HG03432 (cell line): ENCODE measurements around the gene KCTD11.
"Not testable (repeated sequence)": the region's sequence is repeated elsewhere in the genome, so short reads cannot be mapped to it uniquely, and the experiment has no call there.

Experiments
- ATAC-seq: cut with Tn5 transposase; IDR thresholded peaks from one replicate; pipeline ENCODE4 v1.9.1; 2021; ENCODE audit warnings: mild to moderate bottlenecking, moderate library complexity; ENCODE audit not compliant: unreplicated experiment

Gene KCTD11

DNA sequence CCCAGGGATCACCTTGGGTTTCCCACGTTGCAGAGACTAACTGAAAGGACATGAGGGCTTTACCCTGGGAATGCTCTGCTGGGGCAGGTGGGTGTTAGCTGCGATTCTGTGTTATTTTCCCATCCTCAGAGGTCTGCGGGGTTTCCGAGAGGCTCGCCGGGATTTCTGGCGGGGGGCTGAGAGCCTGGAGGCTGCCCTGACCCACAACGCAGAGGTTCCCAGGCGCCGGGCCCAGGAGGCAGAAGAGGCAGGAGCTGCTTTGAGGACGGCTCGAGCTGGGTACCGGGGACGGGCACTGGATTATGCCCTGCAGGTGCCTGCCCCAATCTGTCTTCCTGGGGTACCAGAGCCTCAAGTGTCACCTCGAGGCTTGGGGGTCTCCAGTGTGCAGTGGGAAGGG lies 8.7 kb upstream of the KCTD11 start:
- no peak for ATAC-seq

DNA sequence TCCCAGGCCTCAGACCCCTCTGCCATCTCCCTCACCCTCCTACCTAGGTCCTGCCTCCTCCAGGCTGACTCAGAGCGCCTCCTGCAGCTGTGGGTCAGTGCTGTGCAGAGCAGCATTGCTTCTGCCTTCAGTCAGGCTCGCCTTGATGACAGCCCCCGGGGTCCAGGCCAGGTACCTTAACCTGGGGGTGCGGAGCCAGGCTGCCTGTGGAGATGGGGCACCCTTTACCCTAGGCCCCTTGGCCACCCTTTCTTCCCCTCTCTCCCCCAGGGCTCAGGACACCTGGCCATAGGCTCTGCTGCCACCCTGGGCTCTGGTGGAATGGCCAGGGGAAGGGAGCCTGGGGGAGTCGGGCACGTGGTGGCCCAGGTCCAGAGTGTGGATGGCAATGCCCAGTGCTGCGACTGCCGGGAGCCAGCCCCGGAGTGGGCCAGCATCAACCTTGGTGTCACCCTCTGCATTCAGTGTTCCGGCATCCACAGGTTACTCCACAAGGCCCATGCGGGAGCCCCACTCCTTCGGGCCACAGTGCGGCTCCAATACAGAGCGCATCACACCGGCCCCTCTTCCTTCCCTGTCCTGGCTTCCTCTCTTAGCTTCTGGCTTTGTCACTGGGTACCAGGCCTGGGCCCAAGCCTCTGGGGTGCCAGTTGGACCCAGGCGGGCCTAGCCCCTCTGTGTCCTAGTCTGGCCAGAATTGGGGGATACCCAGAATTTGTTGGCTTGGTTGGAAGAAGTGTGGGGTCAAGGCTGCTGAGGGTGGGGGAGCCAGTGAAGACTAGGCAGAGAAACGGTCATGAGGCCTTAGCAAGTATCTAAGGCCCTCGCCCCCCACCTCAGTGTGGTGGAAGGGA lies 5.0 kb upstream of the KCTD11 start:
- ATAC-seq, result no peak

DNA sequence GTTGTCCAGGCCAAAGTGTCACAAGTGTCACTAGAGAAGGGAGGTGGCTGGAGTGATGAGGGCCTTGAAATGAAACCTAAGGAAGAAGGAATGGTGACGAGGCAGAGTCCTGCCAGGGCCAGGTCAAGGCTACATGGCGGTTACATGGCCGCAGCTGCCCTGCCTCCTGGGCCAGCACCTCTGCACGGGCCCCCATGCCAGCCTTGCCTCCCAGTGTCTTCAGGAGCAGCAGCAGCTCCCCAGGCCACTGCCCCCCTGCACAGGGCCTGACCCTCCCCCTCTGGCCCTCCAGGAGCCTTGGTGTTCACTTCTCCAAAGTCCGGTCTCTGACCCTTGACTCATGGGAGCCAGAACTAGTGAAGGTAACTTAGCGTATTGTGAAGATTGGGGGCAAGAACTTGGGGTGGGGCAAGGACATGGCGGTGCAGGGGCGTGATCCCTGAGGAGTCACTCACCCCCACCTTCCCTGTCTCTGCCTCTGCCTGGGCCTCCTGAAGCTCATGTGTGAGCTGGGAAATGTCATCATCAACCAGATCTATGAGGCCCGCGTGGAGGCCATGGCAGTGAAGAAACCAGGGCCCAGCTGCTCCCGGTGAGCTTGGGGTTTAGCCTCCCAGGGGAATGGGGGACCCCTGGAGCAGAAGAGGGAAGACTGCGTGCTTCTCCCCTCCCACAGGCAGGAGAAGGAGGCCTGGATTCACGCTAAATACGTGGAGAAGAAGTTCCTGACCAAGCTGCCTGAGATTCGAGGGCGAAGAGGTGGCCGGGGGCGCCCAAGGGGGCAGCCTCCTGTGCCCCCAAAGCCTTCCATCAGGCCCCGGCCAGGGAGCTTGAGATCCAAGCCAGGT lies 4.1 kb upstream of the KCTD11 start:
- ATAC-seq, result no peak

DNA sequence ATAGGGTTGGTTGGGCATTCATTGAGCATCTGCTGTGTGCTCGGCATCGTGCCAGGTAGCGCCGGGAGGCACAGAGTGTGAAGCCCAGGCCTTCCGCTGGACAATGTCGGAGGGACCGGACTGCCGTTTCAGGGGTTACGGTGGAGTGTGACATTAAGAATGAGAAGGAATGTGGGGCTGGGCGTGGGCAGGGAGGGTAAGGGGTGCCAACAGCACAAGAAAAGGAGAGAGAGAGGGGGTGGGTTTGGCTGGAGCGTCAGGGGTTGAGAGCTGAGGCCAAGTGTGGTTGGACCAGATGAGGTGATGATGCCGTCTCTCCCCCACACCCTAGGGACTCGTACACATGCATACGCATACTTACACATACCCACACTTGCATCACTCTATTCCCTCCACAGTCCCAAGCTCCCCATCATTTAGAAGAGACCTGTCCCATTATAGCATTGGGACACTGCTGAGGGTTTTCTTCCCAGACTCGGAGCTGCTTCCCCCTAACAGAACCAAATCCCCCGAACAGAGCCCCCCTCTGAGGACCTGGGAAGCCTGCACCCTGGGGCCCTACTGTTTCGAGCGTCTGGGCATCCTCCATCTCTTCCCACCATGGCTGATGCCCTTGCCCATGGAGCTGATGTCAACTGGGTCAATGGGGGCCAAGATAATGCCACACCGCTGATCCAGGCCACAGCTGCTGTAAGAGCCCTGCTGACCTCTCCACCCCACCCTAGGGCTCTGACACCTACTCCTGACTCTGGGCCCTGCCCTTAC lies 3.3 kb upstream of the KCTD11 start:
- no peak for ATAC-seq

DNA sequence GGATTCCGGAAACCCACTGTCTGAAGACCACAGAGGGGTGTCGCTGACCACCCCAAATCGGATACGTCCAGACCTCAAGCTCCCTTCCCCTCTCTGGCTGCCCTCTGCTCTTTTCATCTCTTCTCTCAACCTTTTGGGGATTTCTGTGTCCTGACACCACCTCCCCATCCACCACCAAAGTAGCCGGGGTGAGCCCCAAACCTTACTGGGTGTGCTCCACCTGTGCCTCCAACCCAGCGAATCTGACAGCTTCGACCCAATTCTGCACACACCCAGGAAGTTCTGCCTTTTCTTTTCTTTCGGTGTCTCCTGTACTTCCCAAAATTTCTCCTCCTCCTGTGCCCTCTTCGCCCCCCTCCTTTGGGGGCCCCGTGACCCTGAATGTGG lies 534 bp downstream of the KCTD11 start:
- no peak for ATAC-seq

DNA sequence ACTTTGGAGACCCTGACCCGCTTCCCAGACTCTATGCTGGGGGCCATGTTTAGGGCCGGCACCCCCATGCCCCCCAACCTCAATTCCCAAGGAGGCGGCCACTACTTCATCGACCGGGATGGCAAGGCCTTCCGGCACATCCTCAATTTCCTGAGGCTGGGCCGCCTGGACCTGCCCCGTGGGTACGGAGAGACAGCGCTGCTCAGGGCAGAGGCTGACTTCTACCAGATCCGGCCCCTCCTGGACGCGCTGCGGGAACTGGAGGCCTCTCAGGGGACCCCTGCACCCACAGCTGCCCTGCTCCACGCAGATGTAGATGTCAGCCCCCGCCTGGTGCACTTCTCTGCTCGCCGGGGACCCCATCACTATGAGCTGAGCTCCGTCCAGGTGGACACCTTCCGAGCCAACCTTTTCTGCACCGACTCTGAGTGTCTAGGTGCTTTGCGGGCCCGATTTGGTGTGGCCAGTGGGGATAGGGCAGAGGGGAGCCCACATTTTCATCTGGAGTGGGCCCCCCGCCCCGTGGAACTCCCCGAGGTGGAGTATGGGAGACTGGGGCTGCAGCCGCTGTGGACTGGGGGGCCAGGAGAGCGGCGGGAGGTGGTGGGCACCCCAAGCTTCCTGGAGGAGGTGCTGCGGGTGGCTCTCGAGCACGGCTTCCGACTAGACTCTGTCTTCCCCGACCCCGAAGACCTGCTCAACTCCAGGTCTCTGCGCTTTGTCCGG lies 1.1 kb downstream of the KCTD11 start:
- no peak for ATAC-seq

DNA sequence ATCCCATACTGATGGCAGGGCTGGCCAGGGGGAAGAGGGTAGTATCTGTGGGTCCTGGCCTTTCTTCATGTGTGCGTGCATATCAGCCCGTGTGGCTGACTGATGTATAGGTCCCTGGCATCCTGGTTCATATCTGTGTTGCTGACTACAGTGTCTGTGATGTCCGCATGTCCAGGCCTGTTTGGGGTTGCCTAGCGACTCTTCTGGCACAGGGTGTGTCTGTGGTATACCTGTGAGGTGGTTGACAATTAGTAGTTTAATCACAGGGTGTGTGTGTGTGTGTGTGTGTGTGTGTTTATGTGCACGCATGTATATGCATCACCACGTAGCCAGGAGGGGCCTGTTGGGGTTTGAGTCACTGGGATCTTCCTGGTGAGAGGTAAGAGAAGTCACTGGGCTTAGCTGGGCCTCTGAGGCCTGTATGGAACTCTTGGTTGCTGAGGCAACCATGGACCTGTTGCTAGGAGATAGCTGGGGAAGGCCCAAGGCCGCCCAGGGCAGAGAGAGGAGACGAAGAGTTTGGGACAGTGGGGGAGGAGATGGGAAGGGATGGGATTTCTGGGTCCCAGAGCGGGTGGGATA lies 2.4 kb downstream of the KCTD11 start:
- ATAC-seq, result no peak

DNA sequence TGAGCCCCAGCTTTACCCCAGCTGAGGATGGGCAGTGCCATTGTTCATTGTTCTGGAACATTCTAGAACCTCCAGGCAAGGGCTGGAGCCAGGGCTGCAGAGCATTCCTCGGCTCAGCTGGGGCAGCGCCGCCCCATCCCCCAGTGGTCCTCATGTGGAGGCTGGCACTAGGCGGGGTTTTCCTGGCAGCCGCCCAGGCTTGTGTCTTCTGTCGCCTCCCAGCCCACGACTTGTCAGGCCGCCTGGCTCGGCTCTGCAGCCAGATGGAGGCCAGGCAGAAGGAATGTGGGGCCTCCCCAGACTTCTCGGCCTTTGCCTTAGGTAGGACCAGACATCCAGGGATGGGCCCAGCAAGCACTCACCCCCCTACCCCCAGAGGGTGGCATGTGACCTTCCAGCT lies 3.1 kb downstream of the KCTD11 start, which contains the start of gene TMEM95:
TMEM95 (plus strand) TSS at position 104 of the 400 bp plus-strand sequence; CDS start at position 153, 49 bp downstream.
- ATAC-seq, result no peak

DNA sequence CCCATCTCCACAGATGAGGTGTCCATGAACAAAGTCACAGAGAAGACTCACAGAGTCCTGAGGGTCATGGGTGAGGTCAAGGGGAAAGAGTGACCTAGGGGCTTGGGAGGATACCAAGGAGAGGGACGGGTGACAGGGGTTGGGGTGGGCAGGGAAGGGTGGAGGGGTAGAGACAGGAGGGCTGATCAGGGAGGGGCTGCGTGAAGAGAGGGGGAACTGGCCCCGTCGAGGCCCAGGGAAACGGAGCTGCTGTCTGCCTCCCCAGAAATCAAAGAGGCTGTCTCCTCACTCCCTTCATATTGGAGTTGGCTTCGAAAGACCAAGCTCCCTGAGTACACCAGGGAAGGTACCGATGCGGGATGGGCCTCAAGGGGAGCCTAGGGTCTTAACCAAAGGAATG lies 3.6 kb downstream of the KCTD11 start:
- no peak for ATAC-seq

DNA sequence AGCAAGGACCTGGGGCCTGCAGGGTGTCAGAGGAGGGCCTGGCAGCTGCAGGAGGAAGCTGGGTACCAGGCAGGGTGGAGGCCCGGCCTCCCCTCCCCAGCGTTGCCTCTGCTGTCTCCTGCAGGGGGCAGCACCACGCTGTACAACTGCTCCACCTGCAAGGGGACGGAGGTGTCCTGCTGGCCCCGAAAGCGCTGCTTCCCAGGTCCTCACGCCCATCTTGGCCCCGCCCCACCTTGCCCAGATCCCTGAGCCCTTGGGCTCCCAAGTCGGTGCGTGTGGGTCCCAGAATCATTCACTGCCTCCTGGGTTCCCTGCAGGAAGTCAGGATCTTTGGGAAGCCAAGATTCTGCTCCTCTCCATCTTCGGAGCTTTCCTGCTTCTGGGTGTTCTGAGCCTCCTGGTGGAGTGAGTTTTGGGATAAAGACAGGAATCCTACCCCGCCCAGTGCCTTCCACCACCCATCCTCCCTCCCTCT lies 4.1 kb downstream of the KCTD11 start:
- ATAC-seq, result no peak

DNA sequence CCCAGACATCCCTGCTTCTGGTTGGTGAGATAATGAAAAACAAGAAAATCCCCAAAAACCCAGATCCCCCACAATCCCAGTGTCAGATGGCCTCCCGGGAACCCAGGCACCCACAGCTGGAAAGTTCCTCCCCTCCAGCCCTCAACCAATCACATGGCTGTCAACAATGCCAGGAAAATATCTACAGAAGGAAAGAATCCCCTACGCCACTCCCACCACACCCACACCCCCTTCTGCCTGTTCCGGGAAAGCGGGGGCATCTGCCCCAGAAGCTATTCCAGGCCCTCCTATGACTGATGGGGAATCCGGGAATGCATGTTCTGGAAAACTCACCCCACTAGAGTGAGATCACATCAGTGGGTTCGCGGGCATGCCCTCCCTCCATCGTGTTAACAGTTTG lies 4.8 kb downstream of the KCTD11 start:
- no peak for ATAC-seq

DNA sequence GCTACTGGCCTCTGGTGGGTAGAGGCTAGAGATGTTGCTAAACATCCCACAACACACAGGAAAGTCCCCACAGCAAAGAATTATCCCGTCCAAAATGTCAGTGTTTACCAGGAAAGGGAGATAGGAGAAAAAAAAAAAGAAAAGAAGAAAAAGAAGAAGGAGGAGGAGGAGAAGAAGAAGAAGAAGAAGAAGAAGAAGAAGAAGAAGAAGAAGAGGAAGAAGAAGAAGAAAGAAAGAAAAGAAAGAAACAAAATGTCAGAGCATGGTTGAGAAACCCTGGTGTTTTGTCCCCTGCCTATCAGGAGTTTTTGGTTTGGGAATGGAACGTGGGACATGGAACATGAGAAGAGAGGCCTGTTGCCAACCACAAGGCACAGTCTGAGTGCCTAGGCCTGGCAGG lies 5.4 kb downstream of the KCTD11 start:
- no peak for ATAC-seq

DNA sequence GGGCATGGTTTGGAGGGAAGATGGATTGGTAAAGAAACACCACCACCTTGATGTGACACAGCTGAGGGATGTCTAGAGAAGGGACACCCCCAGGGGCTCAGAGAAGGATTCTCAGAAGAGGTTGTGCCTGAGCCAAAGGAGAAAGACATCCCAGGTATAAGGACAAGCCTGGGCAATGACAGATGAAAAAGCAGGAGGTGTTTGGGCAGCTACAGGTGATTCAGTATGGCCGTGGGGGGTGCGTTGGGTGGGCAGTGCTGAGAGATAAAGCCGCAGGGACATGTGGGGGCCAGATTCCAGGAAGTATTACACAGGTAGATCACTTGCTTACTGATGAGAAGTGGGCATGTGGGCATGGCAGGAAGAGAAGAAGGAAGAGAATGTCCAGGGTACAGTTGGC lies 9.9 kb downstream of the KCTD11 start:
- ATAC-seq, result no peak

DNA sequence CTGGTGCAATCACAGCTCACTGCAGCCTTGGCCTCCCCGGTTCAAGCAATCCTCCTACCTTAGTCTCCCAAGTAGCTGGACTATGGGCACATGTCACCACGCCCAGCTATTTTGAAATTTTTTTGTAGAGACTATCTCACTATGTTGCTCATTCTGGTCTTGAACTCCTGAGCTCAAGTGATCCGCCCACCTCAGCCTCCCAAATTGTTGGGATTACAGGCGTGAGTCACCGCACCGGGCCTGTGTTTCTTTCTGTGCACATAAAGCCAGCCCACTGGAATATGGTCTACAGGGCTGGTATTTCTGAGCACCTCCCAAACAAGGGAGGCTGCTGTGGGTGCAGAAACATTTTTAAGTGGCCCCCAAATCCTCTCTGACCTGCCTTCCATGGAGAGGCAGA lies 11.3 kb downstream of the KCTD11 start:
- no peak for ATAC-seq

DNA sequence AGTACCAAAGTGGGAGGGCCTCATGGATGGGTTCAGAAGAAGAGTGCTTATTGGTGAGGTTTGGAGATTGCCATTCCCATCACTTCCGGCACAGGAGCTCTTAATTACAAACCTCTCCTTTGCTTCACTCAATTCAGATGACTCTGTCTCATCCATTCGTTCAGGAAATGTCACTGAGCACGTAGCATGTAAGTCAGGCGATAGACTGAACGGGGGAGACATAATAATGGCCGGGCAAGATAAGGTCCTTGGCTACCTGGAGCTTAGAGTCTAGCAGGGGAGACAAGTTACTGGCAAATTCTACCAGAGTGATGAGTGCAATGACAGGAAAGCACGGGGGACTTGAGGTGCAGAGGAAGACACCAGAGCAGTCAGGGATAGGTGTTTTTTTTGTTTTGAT lies 14.0 kb downstream of the KCTD11 start:
- not testable (repeated sequence) for ATAC-seq

DNA sequence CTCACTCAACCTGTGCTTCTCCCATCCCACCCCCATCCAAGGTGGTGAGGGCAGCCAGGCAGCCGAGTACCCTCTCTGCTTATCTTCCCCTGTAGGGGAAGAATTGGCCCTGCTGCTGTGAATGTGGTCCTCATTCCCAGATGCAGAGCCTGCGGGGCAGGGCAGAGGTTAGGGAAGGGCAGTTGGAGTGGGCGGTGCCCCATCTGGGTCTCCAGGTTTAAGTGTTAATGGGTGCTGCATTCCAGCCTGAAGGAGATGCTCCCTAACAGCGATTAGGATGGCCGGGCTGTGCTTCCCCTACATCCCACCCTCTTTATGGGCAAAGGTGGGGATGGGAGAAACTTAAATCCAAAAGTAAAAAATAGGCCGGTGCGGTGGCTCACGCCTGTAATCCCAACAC lies 15.1 kb downstream of the KCTD11 start:
- ATAC-seq, result no peak

DNA sequence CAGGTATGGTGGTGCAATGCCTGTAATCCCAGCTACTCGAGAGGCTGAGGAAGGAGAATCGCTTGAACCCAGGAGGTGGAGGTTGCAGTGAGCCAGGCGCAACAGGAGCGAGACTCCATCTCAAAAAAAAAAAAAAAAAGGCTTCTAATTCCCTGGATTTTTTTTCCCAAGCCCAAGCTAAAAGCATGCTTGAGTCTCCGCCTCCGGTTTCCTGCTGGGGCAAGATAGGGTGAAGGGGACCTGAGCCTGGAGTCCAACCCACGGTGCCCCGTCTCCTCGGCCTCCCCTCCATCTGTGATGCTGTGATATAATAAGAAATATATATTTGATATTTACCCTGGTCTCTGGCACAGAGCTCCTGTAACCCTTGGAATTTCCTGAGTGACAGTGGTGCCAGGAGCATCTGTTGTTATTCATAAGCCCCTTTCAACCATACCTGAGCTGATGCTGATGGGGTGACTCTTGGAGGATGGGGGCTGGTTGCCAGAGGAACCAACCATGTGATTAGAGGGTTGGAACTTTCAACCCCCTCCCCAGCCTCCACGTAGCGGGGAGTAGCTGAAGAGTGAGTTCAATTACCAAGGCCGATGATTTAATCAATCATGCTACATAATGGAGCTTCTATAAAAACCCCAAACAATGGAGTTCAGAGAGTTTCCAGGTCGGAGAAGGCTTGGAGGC lies 16.1 kb downstream of the KCTD11 start:
- no peak for ATAC-seq

DNA sequence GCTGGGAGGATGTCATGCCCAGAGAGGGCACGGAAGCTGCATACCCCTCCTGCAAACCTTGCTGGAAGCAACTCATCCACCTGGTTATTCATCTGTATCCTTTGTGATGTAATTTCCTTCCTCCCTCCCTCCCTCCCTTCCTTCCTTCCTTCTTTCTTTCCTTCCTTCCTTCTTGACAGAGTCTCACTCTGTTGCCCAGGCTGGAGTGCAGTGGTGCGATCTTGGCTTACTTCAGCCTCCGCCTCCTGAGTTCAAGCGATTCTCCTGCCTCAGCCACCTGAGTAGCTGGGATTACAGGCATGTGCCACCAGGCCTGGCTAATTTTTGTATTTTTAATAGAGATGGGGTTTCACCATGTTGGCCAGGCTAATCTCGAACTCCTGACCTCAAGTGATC lies 16.6 kb downstream of the KCTD11 start:
- not testable (repeated sequence) for ATAC-seq

DNA sequence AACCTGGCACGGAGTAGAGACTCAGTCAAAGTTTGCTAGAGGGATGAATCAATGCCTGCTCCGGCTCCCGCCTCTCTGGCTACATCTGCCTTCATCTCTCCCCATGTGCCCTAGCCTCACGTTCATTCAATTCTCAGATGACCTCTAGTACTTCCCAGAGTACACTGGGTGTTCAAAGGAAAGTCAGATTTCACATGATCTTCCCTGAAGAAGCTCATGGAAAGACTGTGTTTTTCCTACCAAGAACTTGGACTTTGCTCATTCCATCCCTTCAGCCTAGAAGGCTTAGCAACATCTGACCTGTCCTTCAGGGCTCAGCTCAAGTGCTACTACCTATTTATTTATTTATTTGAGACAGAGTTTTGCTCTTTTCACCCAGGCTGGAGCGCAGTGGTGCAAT lies 17.9 kb downstream of the KCTD11 start:
- no peak for ATAC-seq

DNA sequence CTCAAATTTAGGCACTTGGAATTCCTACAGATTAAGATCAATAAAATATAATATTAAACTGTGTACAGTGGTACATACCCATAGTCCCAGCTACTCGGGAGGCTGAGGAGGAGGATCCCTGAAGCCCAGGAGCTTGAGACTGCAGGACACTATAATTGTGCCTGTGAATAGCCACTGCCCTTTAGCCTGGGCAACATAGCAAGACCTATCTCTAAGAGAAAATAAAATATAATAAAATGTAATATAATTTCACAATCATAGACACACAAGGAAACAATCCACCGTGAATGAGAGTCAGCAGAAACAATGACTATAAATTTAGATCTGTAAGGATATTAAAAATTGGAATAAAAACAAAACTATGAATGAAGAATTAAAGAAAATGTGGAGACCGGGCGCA lies 18.9 kb downstream of the KCTD11 start:
- ATAC-seq, result no peak
